CD4-positive, alpha-beta T cell treated with Interleukin-15 for 1 hour (primary cell): Measurements from ENCODE around the gene MYO1C.

Source experiments
- DNase-seq: peaks from one replicate; pipeline ENCODE4 v3.0.0-alpha.2; 2020

Gene MYO1C

GRCh38 chr17:1484060-1484535, 8.4 kb downstream of the MYO1C start:
- no peak for DNase-seq

DNA sequence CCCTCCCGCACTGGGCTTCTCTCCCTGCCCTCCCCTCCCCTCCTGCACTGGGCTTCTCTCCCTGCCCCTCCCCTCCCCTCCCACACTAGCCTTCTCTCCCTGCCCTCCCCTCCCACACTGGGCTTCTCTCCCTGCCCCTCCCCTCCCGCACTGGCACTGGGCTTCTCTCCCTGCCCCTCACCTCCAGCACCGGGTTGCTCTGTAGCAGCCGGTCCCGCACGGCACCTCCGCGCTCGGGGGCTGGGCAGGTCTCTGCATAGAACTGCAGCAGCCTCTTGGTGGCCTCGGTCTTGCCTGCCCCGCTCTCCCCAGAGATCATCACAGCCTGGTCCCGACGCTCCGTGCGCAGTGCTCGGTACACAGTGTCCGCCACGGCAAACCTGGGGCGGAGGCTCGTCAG, 9.8 kb downstream of the MYO1C start:
- no peak for DNase-seq

DNA sequence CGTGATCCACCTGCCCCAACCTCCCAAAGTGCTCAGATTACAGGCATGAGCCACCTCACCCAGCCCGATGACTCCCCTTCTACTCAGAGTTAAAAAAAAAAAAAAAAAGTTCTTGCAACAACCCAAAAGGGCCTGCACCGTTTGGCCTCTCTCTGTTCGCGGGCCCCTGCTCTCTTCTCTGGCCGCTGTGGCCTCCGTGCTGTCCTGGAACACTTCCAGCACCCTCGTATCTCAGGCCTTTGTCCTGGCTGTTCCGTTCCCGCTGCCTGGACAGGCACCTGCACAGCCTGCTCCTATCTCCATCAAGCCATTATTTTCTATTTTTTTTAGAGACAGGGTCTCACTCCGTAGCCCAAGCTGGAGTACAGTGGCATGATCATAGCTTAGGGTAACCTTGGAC, 10.8 kb downstream of the MYO1C start:
- DNase-seq, result no peak

DNA sequence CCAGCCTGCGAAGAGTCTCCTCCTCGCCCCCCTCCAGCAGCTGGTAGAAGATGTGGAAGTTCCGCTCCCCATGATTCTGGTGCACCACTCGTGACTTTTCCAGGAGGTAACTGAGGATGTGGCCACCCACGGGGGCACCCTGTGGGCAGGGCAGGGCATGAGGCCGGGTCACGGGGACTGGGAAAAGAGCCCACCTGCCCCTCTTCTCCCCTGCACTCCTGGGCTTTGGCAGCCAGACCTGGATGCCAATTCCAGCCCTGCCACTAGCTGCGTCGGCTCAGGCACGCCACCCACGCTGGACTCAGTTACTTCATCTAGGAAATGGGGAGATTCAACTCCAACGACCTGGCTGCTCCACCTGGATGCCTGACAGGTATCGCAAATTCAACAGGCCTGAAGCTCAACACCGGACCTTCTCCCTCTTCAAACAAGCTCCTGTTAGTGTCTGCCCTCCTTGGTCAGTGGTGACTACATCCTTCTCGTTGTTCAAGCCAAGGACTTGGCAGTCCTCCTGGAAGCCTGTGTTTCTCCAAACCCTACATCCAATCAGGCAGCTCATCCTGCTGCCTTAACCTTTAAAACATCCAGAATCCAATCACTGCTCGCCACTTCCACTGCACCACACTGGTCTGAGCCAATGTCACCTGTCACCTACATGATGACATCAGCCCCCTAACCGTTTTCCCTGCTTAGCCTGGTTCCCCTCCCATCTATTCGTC, 11.6 kb downstream of the MYO1C start:
- no peak for DNase-seq

- DNase-seq, result no peak
These were observed 14.1 kb downstream of the MYO1C start for GRCh38 chr17:1478418-1478817.

GRCh38 chr17:1475321-1475854, 17.1 kb downstream of the MYO1C start:
- no peak for DNase-seq

- no peak for DNase-seq
These were observed 17.9 kb downstream of the MYO1C start for GRCh38 chr17:1474402-1475189.

DNA sequence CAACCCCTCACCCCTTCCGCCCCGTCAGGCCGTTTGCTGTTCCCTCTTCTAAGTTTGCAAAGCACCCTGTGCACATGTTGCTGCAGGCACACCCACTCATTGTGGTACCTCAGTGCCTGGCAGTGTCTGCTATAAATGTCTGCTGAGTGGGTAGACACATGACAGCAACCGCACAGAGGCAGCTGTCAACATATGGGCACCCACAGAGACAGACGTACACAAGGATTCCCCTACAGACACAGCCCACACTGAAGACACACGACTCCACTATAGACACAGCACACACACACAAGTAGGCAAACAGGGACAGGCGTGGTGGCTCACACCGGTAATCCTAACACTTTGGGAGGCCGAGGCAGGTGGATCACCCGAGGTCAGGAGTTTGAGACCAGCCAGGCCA, 18.6 kb downstream of the MYO1C start:
- DNase-seq, result peak; percentile 54

GRCh38 chr17:1473170-1473569, 19.3 kb downstream of the MYO1C start:
- DNase-seq, result no peak

- no peak for DNase-seq
These were observed 20.3 kb downstream of the MYO1C start for GRCh38 chr17:1471911-1472821.

- DNase-seq, result no peak
These were observed 21.0 kb downstream of the MYO1C start for GRCh38 chr17:1471490-1471889.

DNA sequence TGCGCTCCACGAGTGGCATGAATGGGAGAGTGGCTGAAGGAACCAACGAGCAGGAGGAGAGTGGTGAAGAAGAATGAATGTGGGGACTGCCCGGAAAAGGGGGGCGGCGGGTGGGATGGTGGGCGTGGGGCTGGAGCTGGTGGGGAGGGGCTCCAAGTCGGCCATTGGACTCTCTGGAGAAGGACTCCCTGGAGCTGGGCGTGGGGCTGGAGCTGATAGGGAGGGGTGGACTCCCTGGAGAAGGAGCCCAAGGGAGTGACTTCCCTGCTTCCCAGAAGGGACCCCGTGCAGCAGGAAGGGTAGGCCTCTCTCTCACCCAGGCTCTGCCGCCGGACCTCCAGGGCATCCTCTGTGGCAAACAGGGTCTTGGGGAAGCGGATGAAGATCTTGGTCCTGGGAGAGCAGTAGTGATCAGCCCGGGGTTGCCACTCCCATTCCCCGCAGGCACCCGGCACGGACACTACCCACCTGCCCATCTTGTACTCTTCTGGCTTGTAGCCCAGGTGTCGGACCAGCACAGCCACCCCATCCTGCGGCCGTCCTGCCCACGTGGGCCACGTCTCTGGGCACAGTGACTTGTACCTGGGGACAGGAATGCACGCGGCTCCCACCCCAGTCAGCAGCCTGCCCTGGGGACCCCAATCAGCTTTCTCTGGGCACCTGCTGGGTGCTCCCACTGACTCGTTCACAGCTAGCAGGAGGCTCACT, 21.6 kb downstream of the MYO1C start:
- no peak for DNase-seq

GRCh38 chr17:1470071-1470754, 22.3 kb downstream of the MYO1C start:
- no peak for DNase-seq

- no peak for DNase-seq
These were observed 23.1 kb downstream of the MYO1C start for GRCh38 chr17:1469231-1469852.

GRCh38 chr17:1467898-1468492, 24.5 kb downstream of the MYO1C start:
- peak; percentile 64 for DNase-seq

GRCh38 chr17:1467258-1467657, 25.2 kb downstream of the MYO1C start:
- DNase-seq, result no peak

GRCh38 chr17:1464186-1464585, 28.3 kb downstream of the MYO1C start:
- DNase-seq, result no peak

GRCh38 chr17:1462164-1463112, 30.0 kb downstream of the MYO1C start:
- DNase-seq, result no peak

DNA sequence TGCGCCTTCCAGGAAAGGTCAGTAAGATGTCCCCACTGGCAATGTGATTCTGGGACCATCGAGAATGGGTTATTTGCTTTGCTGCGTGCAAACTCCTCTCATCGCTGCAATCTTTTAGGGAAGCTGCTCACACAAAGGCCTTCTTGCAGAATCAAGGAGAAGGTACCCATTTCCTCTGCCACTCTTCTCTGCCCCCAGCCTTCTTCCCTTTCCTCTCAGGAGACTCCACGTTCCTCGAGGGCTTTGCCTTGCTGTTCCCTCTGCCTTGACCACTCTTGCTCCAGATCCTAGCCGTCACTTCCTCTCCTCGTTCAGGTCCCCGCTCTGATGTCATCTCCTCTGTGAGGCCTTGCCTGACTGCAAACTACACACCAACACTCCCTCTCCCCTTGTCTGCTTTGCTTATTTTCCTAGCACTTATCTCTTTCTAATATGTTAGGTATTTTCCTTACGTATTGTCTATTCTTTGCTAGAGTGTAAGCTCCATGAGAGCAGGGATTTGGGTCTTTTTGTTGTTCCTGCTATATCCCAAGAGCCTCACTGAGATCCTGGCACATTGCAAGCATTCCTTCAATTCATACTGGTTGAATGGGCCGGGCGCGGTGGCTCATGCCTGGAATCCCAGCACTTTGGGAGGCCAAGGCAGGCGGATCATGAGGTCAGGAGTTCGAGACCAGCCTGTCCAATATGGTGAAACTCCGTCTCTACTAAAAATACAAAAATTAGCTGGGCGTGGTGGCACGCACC, 31.1 kb downstream of the MYO1C start:
- peak; percentile 43 for DNase-seq
